ENCODE measurements around the gene CREB3L2.
"Not testable (repeated sequence)": the region's sequence is repeated elsewhere in the genome, so short reads cannot be mapped to it uniquely, and the experiment has no call there.

Gene CREB3L2

GRCh38 chr7:137844677-137845425, 157.0 kb downstream of the CREB3L2 start:
- peak in 32 of 42 donors; percentile 8 to 77 (median 37) for DNase-seq
- intact Hi-C loops (cut with DNase I): no loop called here

GRCh38 chr7:137839903-137840779, 161.7 kb downstream of the CREB3L2 start:
- DNase-seq: no peak
- intact Hi-C loops (cut with DNase I): loop anchor here (10.0 kb wide), 2 partner anchors 55 to 175 kb away; no protein-coding TSS in a partner anchor

- DNase-seq: peak in 1 of 42 donors; percentile 33
- intact Hi-C loops (cut with DNase I): loop anchor here (10.0 kb wide), 2 partner anchors 56 to 174 kb away; no protein-coding TSS in a partner anchor
Measured at GRCh38 chr7:137838706-137839315, 163.1 kb downstream of the CREB3L2 start.

DNA sequence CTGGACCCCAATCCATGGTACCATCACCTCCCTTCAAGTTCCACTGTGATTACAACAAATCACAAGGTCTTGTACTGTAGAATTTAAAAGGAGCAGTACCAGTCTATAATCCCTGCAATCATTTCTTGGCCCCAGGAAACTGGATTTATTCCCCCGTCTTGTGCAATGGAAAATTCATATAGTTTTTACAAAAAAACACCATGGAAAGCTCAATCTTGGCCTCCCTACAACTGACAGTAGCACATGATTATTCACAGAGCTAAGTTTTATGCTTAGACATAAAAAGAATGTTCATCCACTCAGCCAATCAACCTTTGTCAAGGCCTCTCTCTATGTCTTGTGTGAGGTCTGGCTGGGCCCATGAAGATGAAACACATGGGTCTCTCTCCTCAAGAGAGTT, 165.3 kb downstream of the CREB3L2 start:
- intact Hi-C loops (cut with DNase I): loop anchor here (10.0 kb wide), 2 partner anchors 58 to 172 kb away; no protein-coding TSS in a partner anchor
- no peak for DNase-seq

DNA sequence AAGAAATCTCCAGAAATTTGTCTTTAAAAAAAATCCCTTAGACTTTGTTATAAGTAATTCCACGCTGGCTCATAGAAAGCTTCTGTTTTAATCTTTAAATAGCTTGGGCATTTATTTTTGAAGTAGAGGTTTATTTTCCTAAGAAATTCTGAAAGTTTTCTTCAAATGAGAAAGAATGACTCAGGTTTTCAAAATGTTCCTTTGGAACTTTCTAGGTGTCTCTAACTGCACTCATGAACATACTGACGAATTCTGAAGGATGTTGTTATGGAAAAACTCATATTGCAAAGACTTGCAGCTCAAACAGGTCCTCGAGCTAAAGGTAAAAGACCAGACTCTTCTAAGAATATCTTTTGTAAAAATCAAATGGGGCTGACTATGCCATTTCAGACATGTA, 165.8 kb downstream of the CREB3L2 start:
- no peak for DNase-seq

GRCh38 chr7:137835486-137836112, 166.3 kb downstream of the CREB3L2 start:
- intact Hi-C loops (cut with DNase I): loop anchor here (10.0 kb wide), 2 partner anchors 59 to 171 kb away; no protein-coding TSS in a partner anchor
- DNase-seq: no peak

More for the DNA sequence above, 165.8 kb downstream of the CREB3L2 start:
- intact Hi-C loops (cut with DNase I): loop anchor here (10.0 kb wide), 2 partner anchors 59 to 171 kb away; no protein-coding TSS in a partner anchor

DNA sequence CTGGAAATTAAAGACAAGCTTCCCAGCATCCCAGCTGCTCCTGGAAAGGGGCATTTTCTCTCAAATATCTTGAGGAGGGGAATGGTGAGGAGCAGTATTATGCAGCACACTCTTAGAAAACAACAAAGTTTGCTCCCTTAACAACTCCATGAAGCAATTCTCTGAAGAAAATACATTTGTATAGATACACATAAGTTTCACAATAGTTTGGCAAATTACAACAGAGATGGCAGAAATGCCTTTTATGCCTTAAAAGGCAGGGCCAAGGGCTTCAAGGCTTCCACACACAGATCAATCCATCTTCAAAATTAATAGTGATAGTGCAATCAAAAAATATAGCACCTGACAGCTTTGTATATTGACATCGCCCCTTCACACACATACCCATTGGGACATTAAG, 167.3 kb downstream of the CREB3L2 start:
- intact Hi-C loops (cut with DNase I): loop anchor here (10.0 kb wide), 2 partner anchors 60 to 170 kb away; no protein-coding TSS in a partner anchor
- no peak for DNase-seq

GRCh38 chr7:137832990-137833389, 168.9 kb downstream of the CREB3L2 start:
- intact Hi-C loops (cut with DNase I): loop anchor here (10.0 kb wide), 2 partner anchors 62 to 168 kb away; no protein-coding TSS in a partner anchor
- DNase-seq: not testable (repeated sequence)

DNA sequence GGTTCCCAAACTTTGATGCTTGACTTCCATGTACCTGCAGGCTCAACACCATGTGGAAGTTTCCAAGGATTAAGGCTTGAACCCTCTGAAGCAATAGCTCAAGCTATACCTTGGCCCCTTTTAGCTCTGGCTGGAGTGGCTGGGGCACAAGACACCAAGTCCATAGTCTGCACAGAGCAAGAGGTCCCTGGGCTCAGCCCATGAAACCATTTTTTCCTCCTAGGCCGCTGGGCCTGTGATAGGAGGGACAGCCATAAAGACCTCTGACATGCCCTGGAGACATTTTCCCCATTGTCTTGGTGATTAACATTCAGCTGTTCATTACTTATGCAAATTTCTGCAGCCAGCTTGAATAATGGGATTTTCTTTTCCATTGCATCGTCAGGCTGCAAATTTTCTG, 169.5 kb downstream of the CREB3L2 start:
- DNase-seq: no peak

GRCh38 chr7:137831555-137831954, 170.3 kb downstream of the CREB3L2 start:
- not testable (repeated sequence) for DNase-seq
- intact Hi-C loops (cut with DNase I): loop anchor here (10.0 kb wide), 2 partner anchors 63 to 167 kb away; no protein-coding TSS in a partner anchor

More for the DNA sequence above, 169.5 kb downstream of the CREB3L2 start:
- intact Hi-C loops (cut with DNase I): loop anchor here (10.0 kb wide), 2 partner anchors 62 to 168 kb away; no protein-coding TSS in a partner anchor

- intact Hi-C loops (cut with DNase I): no loop called here
- no peak for DNase-seq
Measured at GRCh38 chr7:137829337-137829992, 172.4 kb downstream of the CREB3L2 start.

DNA sequence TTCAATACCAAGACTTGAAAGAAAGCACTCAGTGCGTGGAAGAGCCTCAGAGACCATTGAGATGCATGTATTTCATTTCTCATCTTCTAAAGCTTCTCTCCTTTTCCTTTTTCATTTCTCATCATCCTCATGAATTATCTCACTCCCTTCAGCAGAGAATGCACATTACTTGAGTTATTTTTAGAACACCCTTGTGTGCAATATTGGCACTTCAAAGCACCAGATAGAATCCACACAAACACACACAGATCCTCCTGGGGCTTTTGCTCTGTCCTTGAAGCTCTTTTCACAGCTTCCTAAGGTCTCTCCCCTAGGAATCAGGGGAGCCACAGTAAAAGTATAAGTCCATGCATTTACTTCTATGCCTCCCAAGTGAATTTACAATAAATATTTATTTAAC, 173.4 kb downstream of the CREB3L2 start:
- peak in 1 of 42 donors; percentile 6 for DNase-seq
- intact Hi-C loops (cut with DNase I): no loop called here

DNA sequence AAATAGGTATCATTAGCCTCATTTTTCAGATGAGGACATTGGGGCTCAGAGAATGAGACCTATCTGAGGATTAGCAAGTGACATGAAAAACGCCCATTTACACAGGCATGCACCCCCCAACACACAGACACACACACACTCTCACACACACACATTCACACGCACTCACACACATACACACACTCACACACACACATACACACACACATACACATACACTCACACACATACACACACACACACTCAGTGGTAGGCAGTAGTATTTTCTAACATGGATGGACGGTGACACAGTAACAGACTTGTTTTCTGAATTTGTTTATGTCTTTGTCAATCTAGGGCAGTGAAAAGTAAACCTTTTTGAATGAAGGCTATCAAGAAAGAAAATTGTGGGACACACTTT, 176.4 kb downstream of the CREB3L2 start:
- intact Hi-C loops (cut with DNase I): no loop called here
- DNase-seq: peak in 1 of 42 donors; percentile 13

All from head of caudate nucleus (tissue), 42 donors.